SH-SY5Y (cell line): ENCODE results near the gene MFN2.

Source experiments
- GATA2 ChIP-seq: IDR thresholded peaks from 2 replicates; pipeline ENCODE4 v1.6.1; 2011; ENCODE audit warnings: mild to moderate bottlenecking, low read depth, low read length
- GATA3 ChIP-seq: IDR thresholded peaks from 2 replicates; pipeline ENCODE4 v1.6.1; 2011; ENCODE audit warnings: low read depth, mild to moderate bottlenecking, low read length, moderate library complexity

The MFN2 gene

DNA sequence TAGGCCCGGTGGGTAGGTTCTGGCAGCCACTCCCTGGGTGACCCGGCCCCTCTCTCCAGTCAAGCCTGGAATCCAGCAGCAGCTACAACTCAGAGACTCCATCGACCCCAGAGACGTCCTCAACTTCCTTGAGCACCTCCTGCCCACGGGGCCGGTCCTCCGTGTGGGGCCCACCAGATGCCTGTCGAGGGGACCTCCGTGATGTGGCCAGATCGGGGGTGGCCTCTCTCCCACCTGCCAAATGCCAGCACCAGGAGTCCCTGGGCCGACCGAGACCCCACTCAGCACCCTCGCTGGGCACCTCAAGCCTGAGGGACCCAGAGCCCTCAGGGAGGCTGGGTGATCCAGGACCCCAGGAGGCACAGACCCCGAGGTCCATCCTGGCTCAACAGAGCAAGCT is 41.8 kb downstream of the MFN2 start:
- no peak for TF ChIP-seq GATA2
- no peak for TF ChIP-seq GATA3

DNA sequence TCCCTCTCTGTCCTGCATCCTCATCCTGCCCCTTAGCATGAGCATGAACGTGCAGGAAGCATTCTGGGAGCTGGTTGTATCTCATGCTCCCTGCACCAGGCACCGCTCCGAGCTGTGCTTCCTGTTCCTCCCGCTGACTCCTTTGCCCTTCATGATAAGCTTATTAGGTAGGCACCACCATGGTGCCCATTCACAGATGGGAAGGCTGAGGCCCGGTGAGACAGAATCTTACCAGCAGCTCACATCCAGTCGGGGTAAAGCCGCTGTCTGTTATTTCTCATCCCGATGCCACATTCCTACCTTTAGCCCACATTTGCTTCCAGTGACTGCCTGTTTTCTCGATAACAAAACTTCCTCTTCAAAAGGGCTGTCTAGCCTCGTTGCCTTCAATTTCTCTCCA is 46.3 kb downstream of the MFN2 start:
- TF ChIP-seq GATA3 (no peak), GATA2 (no peak)

DNA sequence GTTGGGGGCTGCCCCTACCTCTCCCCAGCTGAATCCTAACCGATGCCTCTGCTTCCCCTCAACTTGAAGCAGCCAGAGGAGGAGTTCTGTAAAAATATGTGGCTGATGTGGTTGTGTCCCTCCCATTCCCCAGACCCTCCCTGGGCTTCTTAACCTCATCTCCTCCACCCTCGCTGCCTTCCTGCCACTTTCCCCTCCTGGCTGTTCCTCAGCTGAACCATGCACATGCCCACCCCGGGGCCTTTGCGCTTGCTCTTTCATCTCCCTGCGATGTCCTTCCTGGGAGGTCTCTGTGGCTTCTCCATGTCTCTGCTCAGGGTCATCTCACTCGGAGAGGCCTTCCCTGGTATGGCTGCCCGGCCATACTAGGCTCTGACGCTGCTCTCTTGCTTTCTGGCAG is 48.0 kb downstream of the MFN2 start:
- TF ChIP-seq GATA3 (no peak), GATA2 (no peak)

DNA sequence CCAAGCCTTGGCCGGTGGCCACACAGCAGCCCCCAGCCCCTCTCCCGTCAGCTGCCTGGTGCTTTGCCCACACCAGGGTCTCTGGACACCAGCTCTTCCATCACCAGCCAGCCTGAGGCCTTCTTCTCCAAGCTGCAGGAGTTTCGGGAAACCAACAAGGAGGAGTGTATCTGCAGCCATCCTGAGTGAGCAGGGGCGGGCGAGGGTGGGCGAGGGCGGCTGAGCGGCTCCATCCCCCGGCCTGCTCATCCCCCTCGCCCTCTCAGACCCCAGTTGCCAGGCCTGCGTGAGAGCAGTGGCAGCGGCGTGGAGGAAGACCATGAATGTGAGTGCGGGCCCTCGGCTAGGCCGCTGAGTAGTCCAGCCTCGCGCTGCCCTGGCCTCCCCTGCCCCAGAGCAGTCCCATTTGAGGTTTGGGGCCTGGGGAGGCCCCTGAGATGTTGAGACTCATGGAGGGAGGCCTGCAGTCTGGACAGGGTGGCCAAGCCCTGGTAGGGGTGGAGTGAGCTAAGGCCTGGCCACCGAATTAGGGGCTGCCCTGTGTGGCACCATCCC is 48.8 kb downstream of the MFN2 start:
- TF ChIP-seq GATA3, result no peak
- TF ChIP-seq GATA2, result no peak

DNA sequence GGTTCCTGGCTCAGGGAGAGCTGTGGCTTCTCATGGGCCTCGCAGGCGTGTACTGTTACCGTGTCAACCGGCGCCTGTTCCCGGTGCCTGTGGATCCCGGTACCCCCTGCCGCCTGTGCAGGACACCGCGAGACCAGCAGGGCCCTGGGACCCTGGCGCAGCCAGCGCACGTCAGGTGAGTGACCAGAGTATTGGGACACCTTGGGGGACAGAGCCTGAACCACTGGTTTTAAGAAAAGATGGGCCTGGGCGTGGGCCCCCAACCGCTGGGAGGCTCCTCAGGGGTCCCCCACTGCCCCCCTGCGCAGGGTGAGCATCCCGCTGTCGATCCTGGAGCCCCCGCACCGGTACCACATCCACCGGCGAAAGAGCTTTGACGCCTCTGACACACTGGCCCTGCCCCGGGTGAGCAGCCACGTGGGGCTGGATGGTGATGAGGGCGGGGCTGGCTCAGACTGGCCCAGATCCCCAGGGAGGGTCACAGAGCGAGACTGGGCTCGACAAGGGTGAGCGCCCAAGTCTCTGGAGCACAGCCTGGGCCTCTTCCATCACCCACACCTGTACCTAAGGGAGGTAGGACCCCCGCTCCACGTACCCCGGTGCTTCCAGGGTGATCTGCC is 49.6 kb downstream of the MFN2 start:
- no peak for TF ChIP-seq GATA2
- TF ChIP-seq GATA3, result no peak

DNA sequence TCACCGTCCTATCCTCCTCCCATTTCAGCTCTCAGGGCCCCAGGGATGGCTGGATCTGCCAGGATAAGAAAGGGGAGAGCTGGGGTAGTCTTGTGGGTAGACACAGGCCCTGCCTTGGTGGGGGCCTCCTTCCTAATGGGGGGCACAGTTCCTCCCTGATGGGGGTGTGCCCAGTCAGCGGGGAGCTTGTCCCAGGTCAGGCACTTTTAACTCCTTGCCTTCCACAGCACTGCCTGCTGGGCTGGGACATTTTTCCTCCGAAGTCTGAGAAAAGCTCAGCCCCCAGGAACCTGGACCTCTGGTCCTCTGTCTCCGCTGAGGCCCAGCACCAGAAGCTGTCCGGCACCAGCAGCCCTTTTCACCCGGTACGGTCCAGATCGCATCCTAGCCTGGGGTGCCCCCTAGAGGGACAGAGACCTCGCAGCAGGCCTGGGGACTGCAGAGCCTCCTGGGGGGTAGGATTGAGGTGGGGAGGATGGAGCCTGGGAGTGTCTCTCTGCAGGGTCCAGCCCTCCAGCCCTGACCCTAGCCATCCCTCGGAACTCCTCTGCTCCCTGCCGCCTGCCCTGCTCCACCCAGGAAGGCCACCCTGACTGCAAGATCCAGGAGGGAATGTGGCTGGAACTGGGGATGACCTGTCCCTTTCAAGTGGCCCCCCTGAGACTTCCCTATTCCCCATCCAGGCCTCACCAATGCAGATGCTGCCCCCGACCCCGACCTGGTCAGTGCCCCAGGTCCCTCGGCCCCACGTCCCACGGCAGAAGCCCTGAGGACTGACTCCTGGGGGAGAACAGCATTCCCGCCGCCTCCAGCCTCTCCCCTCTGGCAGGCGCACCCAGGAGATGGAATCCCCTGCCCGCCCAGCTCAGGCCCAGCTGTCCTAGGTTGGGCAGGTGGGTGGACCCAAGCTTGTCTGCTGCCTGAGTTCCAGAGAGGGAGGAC is 51.1 kb downstream of the MFN2 start:
- TF ChIP-seq GATA3 (no peak), GATA2 (no peak)

DNA sequence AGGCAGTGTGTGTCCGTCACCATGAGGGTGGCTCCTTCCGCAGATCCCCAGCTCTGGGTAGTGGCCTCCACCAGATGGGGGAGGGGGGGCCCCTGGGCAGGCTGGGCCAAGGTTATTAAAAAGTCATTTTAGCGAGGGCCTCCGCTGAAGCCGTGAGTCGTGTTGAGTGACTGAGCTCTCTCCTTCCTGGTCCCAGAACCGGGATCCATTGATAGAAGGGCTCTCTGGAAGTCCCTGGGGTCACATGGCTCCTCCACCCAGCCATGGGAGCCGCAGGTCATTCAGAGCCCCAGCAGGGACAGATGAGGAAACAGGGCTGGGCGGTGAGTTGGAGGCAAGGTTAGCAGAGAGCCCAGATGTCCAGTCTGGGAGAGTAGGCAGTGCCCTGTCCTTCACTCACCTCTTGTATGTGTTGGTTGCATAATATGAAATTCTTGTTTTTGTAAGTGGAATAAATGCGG is 51.9 kb downstream of the MFN2 start:
- no peak for TF ChIP-seq GATA2
- TF ChIP-seq GATA3, result no peak

DNA sequence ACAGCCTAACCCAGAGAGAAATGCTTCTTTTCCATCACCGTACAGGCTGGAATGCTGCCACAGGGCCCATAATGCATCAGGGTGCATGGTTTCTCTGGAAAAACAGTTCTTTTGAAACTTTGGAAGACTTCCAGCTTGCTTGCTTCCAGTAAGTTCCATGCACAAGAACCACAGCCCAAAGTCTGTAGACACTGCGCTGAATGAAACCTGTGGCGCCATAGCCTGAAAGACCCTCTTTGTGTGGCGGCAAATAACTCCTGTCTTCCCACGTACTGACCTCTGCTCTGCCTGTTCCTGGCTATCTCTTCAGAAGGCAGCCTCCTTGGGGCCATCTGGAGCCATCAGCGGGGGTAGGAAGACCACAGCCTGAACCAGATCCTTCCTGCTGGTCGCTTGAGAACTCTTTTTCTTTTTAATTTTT is 54.1 kb downstream of the MFN2 start:
- no peak for TF ChIP-seq GATA3
- TF ChIP-seq GATA2, result no peak

DNA sequence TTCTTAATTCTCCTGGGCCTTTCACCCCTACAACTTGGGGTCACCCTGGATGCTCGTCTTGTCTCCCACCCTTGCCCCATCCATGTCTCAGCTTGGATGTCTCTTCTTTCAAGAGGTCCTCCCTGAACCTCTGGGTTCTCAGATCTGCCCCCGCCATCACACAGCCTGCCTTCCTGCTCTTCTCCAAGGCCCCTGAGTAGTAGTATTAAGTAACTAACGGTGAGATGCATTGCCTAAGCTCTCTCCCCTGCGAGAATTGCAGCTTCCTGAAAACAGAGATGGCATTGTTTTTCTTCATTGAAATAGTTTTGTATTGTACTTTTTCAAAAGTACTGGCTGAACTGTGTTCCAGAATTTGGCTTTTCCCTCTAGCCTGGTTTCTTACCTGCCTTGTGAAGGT is 55.1 kb downstream of the MFN2 start:
- TF ChIP-seq GATA3 (no peak), GATA2 (no peak)

DNA sequence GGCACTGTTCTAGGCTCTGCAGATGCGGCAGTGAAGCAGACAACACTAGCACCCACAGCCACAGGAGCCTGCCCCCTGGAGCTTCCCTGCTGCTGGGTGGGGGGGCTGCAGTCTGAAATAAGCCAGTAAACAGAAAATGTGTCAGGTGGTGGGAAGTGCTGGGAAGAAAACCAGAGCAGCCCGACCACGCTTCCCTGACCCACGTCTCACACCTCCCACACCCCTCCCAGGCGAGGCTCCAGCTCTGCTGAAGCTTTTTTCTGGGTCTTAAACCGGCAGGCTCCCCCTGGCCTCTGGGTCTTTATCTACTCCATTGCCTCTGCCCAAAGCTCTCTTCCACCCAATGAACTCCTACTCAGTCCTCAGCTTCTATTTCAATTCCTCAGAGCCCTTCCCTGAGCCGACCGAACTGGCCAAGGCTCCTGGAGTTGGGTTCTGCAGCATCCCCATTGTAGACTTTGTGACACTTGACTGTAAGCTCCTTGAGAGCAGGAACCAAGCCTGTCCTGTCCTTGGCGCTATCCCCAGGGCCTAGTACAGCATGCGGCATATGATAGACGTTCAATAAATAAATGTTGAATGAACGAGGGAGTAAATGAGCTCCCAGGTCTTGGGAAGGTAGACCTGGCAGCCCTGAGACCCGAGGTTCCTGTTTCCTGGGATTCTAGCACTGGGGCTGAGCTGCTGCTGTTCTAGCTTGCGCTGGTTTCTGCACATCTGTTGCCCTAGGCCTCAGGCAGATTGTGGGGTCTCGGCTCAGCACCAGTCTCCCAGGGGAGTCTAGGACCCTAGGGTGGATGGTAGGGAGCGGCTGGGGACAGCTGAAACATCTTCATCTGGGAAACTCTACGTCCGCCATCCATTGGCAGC is 57.5 kb downstream of the MFN2 start:
- TF ChIP-seq GATA2 (no peak), GATA3 (no peak)

DNA sequence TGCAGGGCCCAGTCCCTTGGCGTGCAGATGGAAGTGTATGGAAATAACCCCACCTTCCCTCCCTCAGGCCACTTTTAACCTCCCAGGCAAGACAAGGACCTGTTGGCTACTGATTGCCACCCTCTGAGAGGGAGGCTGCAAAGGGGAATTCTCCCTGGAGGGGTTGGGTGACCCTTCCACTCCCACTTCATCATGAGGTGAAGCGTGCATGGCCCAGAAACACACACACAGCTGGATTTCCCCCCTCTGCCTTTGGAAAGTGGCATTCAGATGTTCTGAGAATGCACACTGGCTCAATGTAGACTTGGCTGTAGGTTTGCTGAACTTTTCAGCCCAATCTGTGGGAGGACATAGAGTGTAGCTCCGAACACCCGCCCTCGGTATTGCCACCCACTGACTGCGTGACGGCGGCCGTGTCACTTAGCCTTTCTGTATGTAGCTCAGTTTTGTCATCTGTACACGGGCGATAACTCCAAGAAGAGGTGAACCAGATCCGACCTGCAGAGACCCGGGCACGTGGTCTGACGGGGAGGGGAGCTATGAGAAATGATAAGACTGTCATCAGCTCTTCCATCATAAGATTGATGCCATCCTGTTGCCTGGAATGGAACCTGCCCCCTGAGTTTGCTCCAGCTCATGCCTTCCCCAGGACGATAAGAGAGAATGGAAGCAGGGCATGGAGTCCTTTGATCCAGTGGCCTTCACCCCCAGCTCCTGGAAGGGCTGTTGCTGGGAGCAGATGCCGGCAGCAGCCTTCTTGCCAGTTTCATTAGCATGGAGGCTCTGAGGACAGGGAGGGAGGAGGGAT is 58.3 kb downstream of the MFN2 start:
- no peak for TF ChIP-seq GATA2
- TF ChIP-seq GATA3, result no peak

DNA sequence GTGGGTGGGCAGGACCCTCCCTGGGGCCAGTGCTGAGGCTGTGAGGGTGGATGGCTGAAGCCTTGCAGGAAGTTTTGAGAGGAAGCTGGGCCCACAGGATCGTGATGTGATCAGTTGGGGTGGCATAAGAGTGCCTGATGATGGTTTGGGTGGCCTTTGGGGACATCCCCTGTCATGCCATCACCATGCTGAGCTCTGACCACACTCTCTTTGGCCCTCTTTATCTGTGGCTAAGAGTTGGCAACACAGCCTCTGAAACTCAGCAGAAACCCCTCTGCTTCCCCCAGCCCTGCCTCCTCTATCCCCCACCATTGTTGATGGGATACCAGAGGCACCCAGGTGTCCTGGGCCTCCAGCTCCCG is 58.9 kb downstream of the MFN2 start:
- TF ChIP-seq GATA2 (no peak), GATA3 (no peak)

DNA sequence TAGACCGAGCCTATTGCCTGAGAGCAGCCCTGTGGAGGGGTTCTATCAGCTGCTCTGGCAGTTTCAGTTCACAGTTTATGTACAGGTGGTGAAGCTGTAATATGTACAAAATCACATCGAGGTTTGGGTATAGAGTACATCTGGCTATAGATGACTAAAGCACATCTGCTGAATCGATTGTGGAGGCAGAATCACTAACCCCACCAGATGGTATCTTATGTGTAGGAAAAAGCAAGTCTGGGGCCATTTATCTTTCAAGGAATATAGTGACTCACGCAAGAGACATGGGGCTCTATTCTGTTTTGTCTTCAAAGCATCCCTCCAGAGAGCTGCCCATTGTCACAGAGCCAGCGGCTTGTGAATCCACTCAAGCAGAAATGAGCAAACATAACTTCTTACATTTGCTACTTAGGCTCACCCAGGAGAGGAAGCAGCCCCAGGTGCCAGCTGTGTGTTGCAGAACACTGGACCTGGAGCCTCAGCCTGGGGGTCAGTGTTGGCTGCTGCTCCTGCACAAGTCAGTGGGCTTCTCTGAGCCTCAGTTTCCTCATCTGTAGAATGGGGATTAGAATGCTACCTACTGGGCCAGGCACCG is 60.3 kb downstream of the MFN2 start:
- no peak for TF ChIP-seq GATA2
- TF ChIP-seq GATA3, result no peak
